Hepatocyte (in vitro differentiated cells): ENCODE measurements around the gene SKIDA1.

Experiments
- CTCF ChIP-seq: fragments of 200-600 bp; sonication (generic); IDR thresholded peaks from 2 replicates; pipeline ENCODE4 v1.5.1; 2016; ENCODE audit warnings: antibody characterized with exemption, mild to moderate bottlenecking; ENCODE audit not compliant: poor library complexity
- EZH2 ChIP-seq: fragments of 200-600 bp; sonication (generic); IDR thresholded peaks from 2 replicates; pipeline ENCODE4 v1.6.1; 2016; ENCODE audit warnings: antibody characterized with exemption, mild to moderate bottlenecking, borderline replicate concordance

DNA sequence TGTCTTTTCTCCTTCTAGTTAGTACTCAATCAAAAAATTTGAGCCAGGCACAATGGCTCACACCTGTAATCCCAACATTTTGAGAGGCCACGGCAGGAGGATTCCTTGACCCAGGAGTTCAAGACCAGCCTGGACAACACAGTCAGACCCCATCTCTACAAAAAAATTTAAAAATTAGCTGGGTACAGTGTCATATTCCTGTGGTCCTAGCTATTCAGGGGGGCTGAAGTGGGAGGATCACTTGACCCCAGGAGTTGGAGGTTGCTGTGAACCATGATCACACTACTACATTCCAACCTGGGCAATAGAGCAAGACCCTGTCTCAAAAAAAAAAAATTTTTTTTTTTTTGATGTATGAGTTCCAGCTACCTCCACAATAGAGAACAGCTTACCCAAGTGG is 57.8 kb downstream of the SKIDA1 start:
- TF ChIP-seq EZH2, result no peak
- no peak for TF ChIP-seq CTCF
